GM20000 (cell line): ENCODE measurements around the gene NCKAP1.
"Not testable (repeated sequence)": the region's sequence is repeated elsewhere in the genome, so short reads cannot be mapped to it uniquely, and the experiment has no call there.

Experiments
- DNase-seq: peaks from one replicate; pipeline ENCODE4 v3.0.0; 2012; ENCODE audit warnings: low spot score
- TF ChIP-seq, protein P1 (sequence below): IDR thresholded peaks from 2 replicates; pipeline ENCODE4 v1.5.1; 2012; ENCODE audit warnings: mild to moderate bottlenecking, control low read depth; ENCODE audit errors: extremely low read depth, missing control alignments

Gene NCKAP1

DNA sequence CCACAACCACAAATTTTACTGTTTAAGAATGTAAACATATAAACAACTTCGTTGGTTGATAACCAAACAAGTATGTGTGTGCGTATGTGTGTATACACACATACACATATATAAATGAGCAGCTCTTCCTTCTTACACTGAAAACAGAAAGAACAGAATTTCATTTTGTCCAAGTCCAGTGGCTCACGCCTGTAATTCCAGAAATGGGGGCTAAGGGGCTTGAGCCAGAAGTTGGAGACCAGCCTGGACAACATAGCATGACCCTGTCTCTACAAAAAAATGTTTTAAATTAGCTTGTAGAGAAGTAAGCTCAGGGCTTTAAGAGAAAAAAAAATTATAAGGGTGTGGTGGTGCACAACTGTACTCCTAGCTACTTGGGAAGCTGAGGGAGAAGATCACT is 12.3 kb downstream of the NCKAP1 start:
- DNase-seq: no peak
- TF ChIP-seq, protein P1, sequence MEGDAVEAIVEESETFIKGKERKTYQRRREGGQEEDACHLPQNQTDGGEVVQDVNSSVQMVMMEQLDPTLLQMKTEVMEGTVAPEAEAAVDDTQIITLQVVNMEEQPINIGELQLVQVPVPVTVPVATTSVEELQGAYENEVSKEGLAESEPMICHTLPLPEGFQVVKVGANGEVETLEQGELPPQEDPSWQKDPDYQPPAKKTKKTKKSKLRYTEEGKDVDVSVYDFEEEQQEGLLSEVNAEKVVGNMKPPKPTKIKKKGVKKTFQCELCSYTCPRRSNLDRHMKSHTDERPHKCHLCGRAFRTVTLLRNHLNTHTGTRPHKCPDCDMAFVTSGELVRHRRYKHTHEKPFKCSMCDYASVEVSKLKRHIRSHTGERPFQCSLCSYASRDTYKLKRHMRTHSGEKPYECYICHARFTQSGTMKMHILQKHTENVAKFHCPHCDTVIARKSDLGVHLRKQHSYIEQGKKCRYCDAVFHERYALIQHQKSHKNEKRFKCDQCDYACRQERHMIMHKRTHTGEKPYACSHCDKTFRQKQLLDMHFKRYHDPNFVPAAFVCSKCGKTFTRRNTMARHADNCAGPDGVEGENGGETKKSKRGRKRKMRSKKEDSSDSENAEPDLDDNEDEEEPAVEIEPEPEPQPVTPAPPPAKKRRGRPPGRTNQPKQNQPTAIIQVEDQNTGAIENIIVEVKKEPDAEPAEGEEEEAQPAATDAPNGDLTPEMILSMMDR: no peak

DNA sequence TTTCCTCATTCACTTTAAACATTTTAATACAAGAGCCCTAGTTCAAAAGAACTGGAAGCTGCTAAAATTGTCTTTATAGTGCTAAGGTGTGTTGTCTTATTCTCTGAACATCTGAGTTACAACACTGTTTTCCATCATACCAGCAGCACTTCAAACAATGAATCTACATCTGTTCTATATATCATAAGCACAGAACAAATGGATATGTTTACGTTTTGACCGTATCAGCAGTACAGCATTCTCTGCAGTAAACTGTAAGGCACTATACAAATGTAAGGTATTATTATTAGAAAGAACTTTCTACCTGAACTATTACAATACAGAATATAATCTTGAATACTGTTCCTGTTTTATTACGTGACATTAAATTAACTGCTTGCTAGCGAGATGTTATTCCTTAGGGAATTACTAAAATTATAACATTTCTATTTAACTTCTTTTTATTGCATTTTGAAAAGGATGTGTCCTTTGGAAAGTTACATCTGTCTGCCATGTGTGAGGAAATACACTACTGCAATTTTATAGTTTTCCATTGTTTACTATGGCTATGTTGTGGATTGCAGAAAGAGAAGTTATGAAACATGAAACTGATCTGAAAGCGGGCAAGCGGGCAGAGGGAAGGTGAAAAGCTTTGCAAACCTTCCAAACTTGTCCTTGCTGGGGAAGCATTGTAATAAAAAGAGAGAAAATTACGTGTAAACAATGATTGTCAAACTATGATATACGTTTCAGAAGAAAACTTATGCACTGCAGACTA is 13.7 kb downstream of the NCKAP1 start:
- TF ChIP-seq, protein P1: no peak
- no peak for DNase-seq

DNA sequence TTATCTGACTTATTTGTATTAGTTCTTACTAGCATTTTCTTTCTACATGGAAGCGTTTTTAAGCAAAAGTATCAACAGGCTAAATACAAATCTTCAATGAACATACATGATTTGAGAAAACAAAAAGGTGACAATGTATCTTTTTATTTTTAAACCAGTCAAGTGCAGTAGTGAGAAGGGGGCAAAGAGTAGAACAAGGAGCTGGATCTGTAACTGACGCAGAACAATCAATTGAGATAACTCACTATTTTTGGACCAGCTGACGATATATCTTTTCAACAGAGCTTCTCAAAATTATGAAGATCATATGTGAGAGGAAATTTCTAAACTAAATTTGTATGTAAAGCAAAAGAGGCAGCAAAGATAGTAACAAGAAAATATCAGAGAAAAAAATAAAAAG is 15.5 kb downstream of the NCKAP1 start:
- TF ChIP-seq, protein P1: no peak
- DNase-seq: no peak

DNA sequence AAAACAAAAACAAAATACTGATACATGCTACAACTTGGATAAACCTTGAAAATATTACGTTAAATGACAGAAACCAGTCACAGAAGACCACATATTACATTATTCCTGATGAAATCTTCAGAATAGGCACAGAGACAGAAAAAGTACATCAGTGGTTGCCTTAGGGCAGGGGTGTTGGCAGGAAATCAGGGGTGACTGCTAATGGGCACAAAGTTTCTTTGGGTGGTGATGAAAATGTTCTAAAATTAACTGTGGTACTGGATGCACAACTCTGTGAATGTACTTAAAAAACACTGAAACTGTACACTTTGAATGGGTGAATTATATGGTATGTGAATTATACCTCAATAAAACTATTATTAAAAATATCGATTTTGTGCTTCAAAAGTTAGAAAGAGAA is 16.6 kb downstream of the NCKAP1 start:
- TF ChIP-seq, protein P1: no peak
- no peak for DNase-seq

DNA sequence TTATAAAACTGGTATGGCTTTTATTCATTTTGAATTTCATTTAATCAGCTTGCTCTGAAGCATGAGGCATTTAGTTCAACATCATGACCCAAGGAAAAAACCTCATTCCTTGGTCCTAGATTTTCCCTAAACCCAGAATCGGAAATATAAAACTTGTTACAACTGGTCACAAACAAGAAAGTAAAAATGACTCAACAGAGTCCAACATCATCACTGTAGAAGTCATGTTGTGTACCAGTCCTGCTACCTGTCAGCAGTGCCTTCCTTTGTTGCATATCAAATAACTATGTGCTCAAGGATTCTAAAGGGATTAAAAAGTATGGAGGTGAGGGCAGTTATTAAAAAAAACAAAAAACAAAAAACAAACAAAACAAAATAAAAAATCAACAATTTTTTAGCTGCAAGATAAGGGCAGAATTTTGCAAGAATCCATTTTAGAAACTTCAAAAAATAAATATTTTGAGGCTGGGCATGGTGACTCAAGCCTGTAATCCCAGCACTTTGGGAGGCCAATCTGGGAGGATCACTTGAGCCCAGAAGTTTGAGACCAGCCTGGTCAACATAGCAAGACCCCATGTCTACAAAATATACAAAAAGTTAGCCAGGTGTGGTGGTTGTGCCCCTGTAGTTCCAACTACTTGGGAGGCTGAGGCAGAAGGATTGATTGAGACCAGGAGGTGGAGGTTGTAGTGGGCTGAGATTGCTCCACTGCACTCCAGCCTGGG is 18.4 kb downstream of the NCKAP1 start:
- TF ChIP-seq, protein P1: no peak
- no peak for DNase-seq

DNA sequence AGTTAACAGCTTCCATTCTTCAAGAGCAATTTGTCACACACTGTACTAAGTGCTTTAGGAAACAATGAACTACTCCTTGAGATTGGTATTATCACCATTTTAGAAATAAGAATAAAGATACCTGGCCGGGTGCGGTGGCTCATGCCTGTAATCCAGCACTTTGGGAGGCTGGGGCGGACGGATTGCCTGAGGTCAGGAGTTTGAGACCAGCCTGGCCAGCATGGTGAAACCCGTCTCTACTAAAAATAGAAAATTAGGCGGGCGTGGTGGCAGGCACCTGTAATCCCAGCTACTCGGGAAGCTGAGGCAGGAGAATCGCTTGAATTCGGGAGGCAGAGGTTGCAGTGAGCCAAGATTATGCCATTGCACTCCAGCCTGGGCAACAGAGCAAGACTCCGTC is 20.4 kb downstream of the NCKAP1 start:
- not testable (repeated sequence) for DNase-seq

DNA sequence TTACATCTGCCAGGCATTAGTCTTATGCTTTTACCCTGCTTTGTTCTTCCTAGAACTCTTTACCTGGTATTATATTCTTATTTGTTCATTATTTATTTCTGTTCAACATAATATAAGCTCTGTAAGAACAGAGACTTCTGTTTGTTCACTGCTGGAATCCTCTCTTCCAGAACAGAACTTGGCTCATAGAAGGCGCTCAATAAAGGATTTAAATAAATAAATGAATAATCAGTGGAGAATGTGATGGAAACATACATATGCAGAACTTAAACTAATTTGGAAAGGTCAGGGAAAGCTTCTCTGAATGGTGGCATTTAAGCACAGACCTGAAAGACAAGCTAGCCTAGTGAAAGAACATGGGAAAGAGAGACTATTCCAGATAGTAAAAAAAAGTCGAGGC is 24.3 kb downstream of the NCKAP1 start:
- TF ChIP-seq, protein P1: no peak
- DNase-seq: no peak
